Panc1 (cell line): ENCODE data around the gene KIAA1671. TPM values are rescaled to one million over a fixed set of nuclear protein-coding genes. Genes with fewer than 3 reads are reported as not detected.

Source experiments
- ATAC-seq: fragments of 200-7000 bp; cut with Tn5 transposase; 2 replicates; pipeline ENCODE4 v1.9.1; 2020; ENCODE audit warnings: mild to moderate bottlenecking, moderate library complexity
- BruUV-seq: library from RNA; stranded (reverse); fragments of 400-500 nt; replicated peaks from 2 replicates; lab custom pipeline; 2021; lab: Mats Ljungman, UMichigan
- CTCF ChIA-PET: fragments of 300-600 bp; sonication (Branson Sonifier 250); formaldehyde crosslinking; loops from one replicate; lab custom pipeline; 2022; ENCODE audit warnings: antibody characterized with exemption; lab: Charles Lee
- POLR2A ChIA-PET: fragments of 300-600 bp; sonication (Branson Sonifier 250); formaldehyde crosslinking; loops from one replicate; lab custom pipeline; 2022; ENCODE audit warnings: antibody characterized with exemption; lab: Charles Lee
- DNase-seq: peaks from one replicate; pipeline ENCODE4 v3.0.0-alpha.2; 2010; ENCODE audit warnings: low read depth, low spot score
- H3K27ac ChIP-seq: 2 replicates; pipeline ENCODE4 v1.5.1; 2011; ENCODE audit warnings: mild to moderate bottlenecking, low read length, inconsistent platforms
- H3K27me3 ChIP-seq: fragments of 200-500 bp; sonication (Bioruptor generic); 2 replicates; pipeline ENCODE4 v1.6.0; 2014; ENCODE audit warnings: low read length, inconsistent platforms; ENCODE audit not compliant: control insufficient read depth, insufficient read depth
- H3K36me3 ChIP-seq: fragments of 200-500 bp; sonication (Bioruptor generic); 2 replicates; pipeline ENCODE4 v1.5.1; 2014; ENCODE audit warnings: inconsistent platforms, mild to moderate bottlenecking, low read length, moderate library complexity; ENCODE audit not compliant: control insufficient read depth, insufficient read depth
- H3K4me1 ChIP-seq: 2 replicates; pipeline ENCODE4 v1.5.1; 2011; ENCODE audit warnings: inconsistent platforms, mild to moderate bottlenecking, low read length, moderate library complexity; ENCODE audit not compliant: control insufficient read depth, insufficient read depth
- H3K4me3 ChIP-seq, 2 experiments: 2 replicates each; pipeline ENCODE4 v1.5.1; 2011 to 2012; ENCODE audit warnings: low read depth in 2 of 2, low read length in 2 of 2, mild to moderate bottlenecking in 2 of 2, inconsistent platforms in 1 of 2, moderate library complexity in 1 of 2
- H3K9me3 ChIP-seq: fragments of 200-500 bp; sonication (Bioruptor generic); 2 replicates; pipeline ENCODE4 v1.5.1; 2014; ENCODE audit warnings: low read depth, mild to moderate bottlenecking, inconsistent platforms, low read length, moderate library complexity; ENCODE audit not compliant: control insufficient read depth, insufficient read depth
- POLR2AphosphoS5 ChIP-seq: IDR thresholded peaks from 2 replicates; pipeline ENCODE4 v1.6.1; 2012; ENCODE audit warnings: mild to moderate bottlenecking, low read depth, low read length, moderate library complexity
- SIN3A ChIP-seq: IDR thresholded peaks from 2 replicates; pipeline ENCODE4 v1.6.1; 2012; ENCODE audit warnings: low read depth, mild to moderate bottlenecking, low read length, moderate library complexity, borderline replicate concordance; ENCODE audit not compliant: insufficient read depth
- TCF7L2 ChIP-seq: IDR thresholded peaks from 2 replicates; pipeline ENCODE4 v1.6.1; 2011; ENCODE audit warnings: mild to moderate bottlenecking, low read depth, low read length, inconsistent platforms
- in situ Hi-C: cut with HindIII; loops from 2 replicates; pipeline ENCODE4 v1.10.0; 2016; ENCODE audit warnings: low sequenced_read_pairs, low pct_unique_long_range_greater_than_20kb
- intact Hi-C: fragments of 100-400 bp; cut with micrococcal nuclease; formaldehyde crosslinking; loops from one replicate; pipeline ENCODE4 v1.10.0; 2022; ENCODE audit not compliant: unreplicated experiment
- total RNA-seq: library from RNA; stranded (reverse); gene quantifications from one replicate; pipeline ENCODE4 v1.2.1, GENCODE V29; 2021; ENCODE audit not compliant: unreplicated experiment
- TF ChIP-seq, protein P1 (sequence below), 2 experiments: IDR thresholded peaks; 2 replicates each; pipeline ENCODE4 v1.6.1; 2011 to 2012; ENCODE audit warnings: low read depth in 2 of 2, control low read depth in 1 of 2, low read length in 1 of 2, mild to moderate bottlenecking in 1 of 2, moderate library complexity in 1 of 2; ENCODE audit not compliant: insufficient read depth in 1 of 2
- TF ChIP-seq, protein P2 (sequence below): fragments of 450-650 bp; IDR thresholded peaks from 2 replicates; pipeline ENCODE4 v1.5.1; 2017; ENCODE audit warnings: mild to moderate bottlenecking

KIAA1671 gene
- total RNA-seq, 1 experiment from 2014 or later, result 48.1 TPM

DNA sequence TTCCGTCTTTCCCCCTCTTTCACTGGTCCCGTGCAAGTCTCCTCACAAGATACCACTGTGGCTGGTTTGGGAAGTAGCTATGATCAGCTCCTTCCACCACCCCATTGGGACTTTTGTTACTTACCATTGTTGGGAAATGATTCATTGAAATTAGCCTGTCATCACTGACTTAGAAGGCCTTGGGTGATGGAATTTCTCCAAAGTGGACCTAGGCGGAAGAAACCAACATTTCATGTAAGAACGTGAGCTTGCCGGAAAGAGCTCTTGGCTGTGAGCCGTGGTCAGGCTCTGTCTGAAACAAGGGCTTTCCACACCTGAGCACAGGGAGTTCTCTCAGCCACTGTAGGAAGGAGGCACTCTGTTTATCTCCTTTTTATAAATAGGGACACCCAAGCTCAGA lies 223.7 kb downstream of the KIAA1671 start:
- Histone ChIP-seq H3K4me1 (no peaks in the 10 kb centered on the region), H3K27ac (no peak overlapping the region), H3K27me3 (no peaks in the 10 kb centered on the region), H3K9me3 (no peaks in the 10 kb centered on the region), H3K36me3 (no peaks in the 10 kb centered on the region; the same call in 1 of the 2 replicates), H3K4me3 (no peak overlapping the region)
- ATAC-seq (no peak), DNase-seq (no peak)
- TF ChIP-seq, protein P1, sequence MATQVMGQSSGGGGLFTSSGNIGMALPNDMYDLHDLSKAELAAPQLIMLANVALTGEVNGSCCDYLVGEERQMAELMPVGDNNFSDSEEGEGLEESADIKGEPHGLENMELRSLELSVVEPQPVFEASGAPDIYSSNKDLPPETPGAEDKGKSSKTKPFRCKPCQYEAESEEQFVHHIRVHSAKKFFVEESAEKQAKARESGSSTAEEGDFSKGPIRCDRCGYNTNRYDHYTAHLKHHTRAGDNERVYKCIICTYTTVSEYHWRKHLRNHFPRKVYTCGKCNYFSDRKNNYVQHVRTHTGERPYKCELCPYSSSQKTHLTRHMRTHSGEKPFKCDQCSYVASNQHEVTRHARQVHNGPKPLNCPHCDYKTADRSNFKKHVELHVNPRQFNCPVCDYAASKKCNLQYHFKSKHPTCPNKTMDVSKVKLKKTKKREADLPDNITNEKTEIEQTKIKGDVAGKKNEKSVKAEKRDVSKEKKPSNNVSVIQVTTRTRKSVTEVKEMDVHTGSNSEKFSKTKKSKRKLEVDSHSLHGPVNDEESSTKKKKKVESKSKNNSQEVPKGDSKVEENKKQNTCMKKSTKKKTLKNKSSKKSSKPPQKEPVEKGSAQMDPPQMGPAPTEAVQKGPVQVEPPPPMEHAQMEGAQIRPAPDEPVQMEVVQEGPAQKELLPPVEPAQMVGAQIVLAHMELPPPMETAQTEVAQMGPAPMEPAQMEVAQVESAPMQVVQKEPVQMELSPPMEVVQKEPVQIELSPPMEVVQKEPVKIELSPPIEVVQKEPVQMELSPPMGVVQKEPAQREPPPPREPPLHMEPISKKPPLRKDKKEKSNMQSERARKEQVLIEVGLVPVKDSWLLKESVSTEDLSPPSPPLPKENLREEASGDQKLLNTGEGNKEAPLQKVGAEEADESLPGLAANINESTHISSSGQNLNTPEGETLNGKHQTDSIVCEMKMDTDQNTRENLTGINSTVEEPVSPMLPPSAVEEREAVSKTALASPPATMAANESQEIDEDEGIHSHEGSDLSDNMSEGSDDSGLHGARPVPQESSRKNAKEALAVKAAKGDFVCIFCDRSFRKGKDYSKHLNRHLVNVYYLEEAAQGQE (IDR thresholded peaks at IDR 0.05; ENCODE audit: insufficient read depth in 1 of 2, low read depth in 2 of 2, low read length in 1 of 2), result no peak
- in situ Hi-C loops (no loop called here), intact Hi-C loops (no loop called here)
- no TSS peak for BruUV-seq
- ChIA-PET POLR2A (no interaction called here), CTCF (no interaction called here)

DNA sequence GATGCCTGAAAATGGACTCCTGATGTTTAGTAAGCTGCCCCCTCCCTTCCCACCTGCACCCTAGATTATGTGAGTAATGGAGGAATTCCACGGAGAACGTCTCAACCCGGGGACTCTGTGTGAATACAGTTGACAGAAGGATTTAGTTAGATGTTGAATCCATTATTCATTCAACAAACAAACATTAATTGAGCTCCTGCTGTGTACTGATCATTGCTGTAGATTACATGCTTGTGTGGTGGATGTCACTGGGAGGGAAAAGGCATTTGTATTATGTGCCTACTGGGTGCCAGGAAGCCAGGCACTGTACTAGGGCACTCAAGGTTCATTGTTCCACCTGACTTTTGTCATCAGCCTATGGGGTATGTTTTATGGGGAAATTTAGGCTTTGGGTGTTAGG lies 224.3 kb downstream of the KIAA1671 start:
- ATAC-seq (no peak), DNase-seq (no peak)
- no TSS peak for BruUV-seq
- no peak for TF ChIP-seq SIN3A
- TF ChIP-seq, protein P2, sequence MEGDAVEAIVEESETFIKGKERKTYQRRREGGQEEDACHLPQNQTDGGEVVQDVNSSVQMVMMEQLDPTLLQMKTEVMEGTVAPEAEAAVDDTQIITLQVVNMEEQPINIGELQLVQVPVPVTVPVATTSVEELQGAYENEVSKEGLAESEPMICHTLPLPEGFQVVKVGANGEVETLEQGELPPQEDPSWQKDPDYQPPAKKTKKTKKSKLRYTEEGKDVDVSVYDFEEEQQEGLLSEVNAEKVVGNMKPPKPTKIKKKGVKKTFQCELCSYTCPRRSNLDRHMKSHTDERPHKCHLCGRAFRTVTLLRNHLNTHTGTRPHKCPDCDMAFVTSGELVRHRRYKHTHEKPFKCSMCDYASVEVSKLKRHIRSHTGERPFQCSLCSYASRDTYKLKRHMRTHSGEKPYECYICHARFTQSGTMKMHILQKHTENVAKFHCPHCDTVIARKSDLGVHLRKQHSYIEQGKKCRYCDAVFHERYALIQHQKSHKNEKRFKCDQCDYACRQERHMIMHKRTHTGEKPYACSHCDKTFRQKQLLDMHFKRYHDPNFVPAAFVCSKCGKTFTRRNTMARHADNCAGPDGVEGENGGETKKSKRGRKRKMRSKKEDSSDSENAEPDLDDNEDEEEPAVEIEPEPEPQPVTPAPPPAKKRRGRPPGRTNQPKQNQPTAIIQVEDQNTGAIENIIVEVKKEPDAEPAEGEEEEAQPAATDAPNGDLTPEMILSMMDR, result no peak
- no peak for TF ChIP-seq TCF7L2
- no peak for TF ChIP-seq POLR2AphosphoS5
- TF ChIP-seq, protein P1 (IDR thresholded peaks at IDR 0.05; ENCODE audit: insufficient read depth in 1 of 2, low read depth in 2 of 2, low read length in 1 of 2), result no peak
- intact Hi-C loops (no loop called here), in situ Hi-C loops (no loop called here)
- Histone ChIP-seq H3K4me1 (no peaks in the 10 kb centered on the region), H3K36me3 (no peaks in the 10 kb centered on the region; the same call in 1 of the 2 replicates), H3K9me3 (no peaks in the 10 kb centered on the region), H3K4me3 (no peak overlapping the region), H3K27ac (no peak overlapping the region), H3K27me3 (no peaks in the 10 kb centered on the region)
- ChIA-PET POLR2A (no interaction called here), CTCF (no interaction called here)
